ENCODE results near the gene NUCKS1. TPM values are rescaled to one million over a fixed set of nuclear protein-coding genes. Genes with fewer than 3 reads are reported as not detected.
A peak's percentile ranks its signal among the peaks of the same experiment; 100 is the strongest.

NUCKS1 gene
- total and polyA plus RNA-seq, 8 donors, result 115 to 481 (median 371) TPM

DNA sequence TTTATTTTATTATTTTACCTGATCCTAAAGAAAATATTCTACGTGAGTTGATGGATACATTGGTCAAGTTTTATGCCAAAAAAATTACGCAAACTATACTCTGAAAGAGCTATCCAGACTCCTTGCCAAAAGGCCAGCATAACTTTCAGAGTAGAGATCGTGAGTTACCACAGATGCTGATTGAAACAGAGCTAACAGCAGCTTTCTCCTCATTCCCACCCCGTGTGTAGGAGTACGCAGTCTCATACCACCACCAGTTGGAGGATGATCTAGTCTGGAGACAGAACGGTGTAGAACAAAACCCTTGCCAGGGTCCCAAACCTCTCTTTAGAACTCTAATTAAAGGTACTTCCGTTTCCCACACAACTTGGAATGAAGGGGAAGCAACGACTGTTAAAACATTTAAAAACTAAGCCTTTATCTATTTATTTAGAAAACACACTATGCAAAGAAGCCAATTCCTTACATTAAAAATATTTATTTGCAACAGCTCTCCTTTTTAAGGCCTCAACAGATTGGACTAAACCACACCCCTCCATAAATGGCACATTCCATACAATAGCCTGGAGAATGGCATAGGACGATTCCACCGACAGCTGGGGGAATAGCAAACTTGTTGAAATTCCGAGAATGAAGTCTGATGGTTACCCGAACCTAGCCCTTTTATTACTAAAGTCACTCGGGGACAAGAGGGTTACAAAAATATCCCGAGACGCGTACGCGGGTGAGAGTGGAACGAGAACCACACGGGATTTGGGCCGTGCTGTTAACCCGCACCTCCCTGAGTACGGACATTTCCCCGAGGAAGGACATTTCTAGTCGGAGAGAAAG lies 1.4 kb downstream of the NUCKS1 start:
- H3K4me1 ChIP-seq, result peaks cover 21 to 38% of the 10 kb centered on the region in 2 donors
- H3K27ac ChIP-seq, result peak overlapping the region; percentile 94 to 98
- H3K9me3 ChIP-seq, result no peaks in the 10 kb centered on the region
- DNase-seq, result peak in 2 of 4 donors; percentile 74 to 81
- peak; percentile 23 for ATAC-seq
- intact Hi-C loops (cut with DNase I), result no loop called here
- no peaks in the 10 kb centered on the region for H3K27me3 ChIP-seq
- H3K36me3 ChIP-seq, result no peaks in the 10 kb centered on the region
- H3K4me3 ChIP-seq, result peak overlapping the region; percentile 59 to 88
- TF ChIP-seq, protein P1, sequence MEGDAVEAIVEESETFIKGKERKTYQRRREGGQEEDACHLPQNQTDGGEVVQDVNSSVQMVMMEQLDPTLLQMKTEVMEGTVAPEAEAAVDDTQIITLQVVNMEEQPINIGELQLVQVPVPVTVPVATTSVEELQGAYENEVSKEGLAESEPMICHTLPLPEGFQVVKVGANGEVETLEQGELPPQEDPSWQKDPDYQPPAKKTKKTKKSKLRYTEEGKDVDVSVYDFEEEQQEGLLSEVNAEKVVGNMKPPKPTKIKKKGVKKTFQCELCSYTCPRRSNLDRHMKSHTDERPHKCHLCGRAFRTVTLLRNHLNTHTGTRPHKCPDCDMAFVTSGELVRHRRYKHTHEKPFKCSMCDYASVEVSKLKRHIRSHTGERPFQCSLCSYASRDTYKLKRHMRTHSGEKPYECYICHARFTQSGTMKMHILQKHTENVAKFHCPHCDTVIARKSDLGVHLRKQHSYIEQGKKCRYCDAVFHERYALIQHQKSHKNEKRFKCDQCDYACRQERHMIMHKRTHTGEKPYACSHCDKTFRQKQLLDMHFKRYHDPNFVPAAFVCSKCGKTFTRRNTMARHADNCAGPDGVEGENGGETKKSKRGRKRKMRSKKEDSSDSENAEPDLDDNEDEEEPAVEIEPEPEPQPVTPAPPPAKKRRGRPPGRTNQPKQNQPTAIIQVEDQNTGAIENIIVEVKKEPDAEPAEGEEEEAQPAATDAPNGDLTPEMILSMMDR (IDR thresholded peaks at IDR 0.05), result no peak

- intact Hi-C loops (cut with DNase I), result no loop called here
- TF ChIP-seq, protein P1 (IDR thresholded peaks at IDR 0.05), result no peak
- Histone ChIP-seq H3K4me3 (peak overlapping the region in 1 of 2 donors; percentile 88), H3K9me3 (no peaks in the 10 kb centered on the region), H3K36me3 (no peaks in the 10 kb centered on the region), H3K27me3 (no peaks in the 10 kb centered on the region), H3K27ac (peak overlapping the region; percentile 33 to 34), H3K4me1 (peaks cover 21 to 38% of the 10 kb centered on the region in 2 donors)
- DNase-seq (peak in 1 of 4 donors; percentile 12), ATAC-seq (no peak)
Measured at GRCh38 chr1:205746757-205747412, 3.1 kb downstream of the NUCKS1 start.

DNA sequence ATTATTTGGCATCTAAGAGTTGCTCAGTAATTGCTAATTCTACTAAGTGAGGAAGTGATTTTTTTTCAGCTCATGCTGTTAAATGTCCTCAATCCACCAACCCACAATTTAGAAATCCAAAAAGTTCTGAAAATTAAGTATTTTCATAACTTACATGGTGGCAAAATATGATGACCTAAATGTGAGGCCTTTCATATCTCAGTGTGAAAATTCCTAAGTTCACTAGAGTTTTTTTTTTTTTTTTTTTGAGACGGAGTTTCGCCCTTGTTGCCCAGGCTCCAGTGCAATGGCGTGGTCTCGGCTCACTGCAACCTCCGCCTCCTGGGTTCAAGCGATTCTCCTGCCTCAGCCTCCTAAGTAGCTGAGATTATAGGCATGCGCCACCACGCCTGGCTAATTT lies 5.6 kb downstream of the NUCKS1 start:
- DNase-seq, result no peak
- Histone ChIP-seq H3K4me1 (peaks cover 21 to 46% of the 10 kb centered on the region in 2 donors), H3K4me3 (no peak overlapping the region), H3K36me3 (no peaks in the 10 kb centered on the region), H3K27ac (no peak overlapping the region), H3K9me3 (no peaks in the 10 kb centered on the region), H3K27me3 (no peaks in the 10 kb centered on the region)
- TF ChIP-seq, protein P1 (IDR thresholded peaks at IDR 0.05), result no peak
- no peak for ATAC-seq
- intact Hi-C loops (cut with DNase I), result no loop called here

DNA sequence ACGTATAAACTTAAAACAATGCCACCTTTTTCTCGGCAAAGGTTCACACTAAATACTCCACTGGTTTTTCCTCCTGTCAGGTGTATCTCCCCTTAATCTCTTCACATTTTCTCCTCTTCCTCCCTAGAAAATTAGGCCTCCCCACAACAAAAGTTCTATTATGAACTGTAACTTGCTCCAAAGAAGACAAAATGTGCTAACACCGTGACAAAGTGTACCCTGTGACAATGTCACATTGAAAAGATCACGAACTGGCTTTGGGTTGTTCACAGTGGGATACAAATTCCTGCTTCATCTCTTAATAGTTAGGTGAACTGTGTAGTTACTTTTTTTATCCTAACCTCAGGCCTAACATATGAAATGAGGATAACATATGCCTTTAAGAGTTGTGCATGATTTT lies 6.0 kb downstream of the NUCKS1 start:
- H3K36me3 ChIP-seq, result no peaks in the 10 kb centered on the region
- TF ChIP-seq, protein P1 (IDR thresholded peaks at IDR 0.05), result no peak
- DNase-seq (no peak), ATAC-seq (no peak)
- no peak overlapping the region for H3K27ac ChIP-seq
- no peaks in the 10 kb centered on the region for H3K9me3 ChIP-seq
- no peak overlapping the region for H3K4me3 ChIP-seq
- intact Hi-C loops (cut with DNase I), result no loop called here
- H3K27me3 ChIP-seq, result no peaks in the 10 kb centered on the region
- H3K4me1 ChIP-seq, result peaks cover 21 to 47% of the 10 kb centered on the region in 2 donors

DNA sequence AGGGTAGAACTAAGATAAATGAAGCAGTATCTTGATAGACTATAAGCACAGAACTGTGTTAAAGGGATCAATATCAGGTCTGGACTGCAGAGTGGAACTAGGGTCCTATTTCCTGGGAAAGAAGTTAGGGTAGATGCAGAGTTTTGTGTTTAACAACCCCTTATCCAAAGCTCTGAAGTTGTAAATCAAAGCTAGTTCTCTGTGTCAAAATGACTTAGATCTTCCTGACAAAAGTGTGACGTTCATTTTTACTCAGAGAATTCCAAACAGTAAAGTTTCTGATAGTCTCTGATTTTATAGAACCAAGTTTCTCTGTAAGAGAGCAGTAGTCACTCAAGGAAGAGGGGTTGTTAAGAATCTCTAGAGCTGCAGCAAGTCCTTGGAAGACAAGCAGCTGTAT lies 8.3 kb downstream of the NUCKS1 start:
- TF ChIP-seq, protein P1 (IDR thresholded peaks at IDR 0.05), result no peak

More for the DNA sequence above, 8.3 kb downstream of the NUCKS1 start:
- Histone ChIP-seq H3K27ac (peak overlapping the region in 1 of 2 donors; percentile 2), H3K27me3 (no peaks in the 10 kb centered on the region), H3K4me1 (peaks cover 7 to 29% of the 10 kb centered on the region in 2 donors), H3K36me3 (no peaks in the 10 kb centered on the region), H3K9me3 (no peaks in the 10 kb centered on the region), H3K4me3 (no peak overlapping the region)
- intact Hi-C loops (cut with DNase I), result no loop called here
- no peak for ATAC-seq
- DNase-seq, result no peak

All from left lung (tissue), 10 donors.